Measurements from ENCODE around the gene ESR2. TPM values are rescaled to one million over a fixed set of nuclear protein-coding genes. Genes with fewer than 3 reads are reported as not detected.

Gene ESR2
- total RNA-seq, 1 experiment from 2014 or later = 0.15 TPM

- Mint-ChIP-seq H3K27me3 (ENCODE audit: low read depth) (no peaks in the 10 kb centered on the region; the same call in 1 of the 2 replicates), H3K36me3 (ENCODE audit: insufficient read depth in 1 of 3, low read depth in 3 of 3) (peaks cover 48 to 80% (median 78%) of the 10 kb centered on the region in 3 experiments; a peak in 6 of 7 replicates), H3K9me3 (no peaks in the 10 kb centered on the region), H3K4me1 (no peaks in the 10 kb centered on the region), H3K27ac (no peak overlapping the region), H3K4me3 (no peak overlapping the region)
- Histone ChIP-seq H3K23me2 (ENCODE audit: insufficient read length, low read depth, low read length, poor library complexity, severe bottlenecking) (no peaks in the 10 kb centered on the region), H2AFZ (ENCODE audit: low read length) (no peak overlapping the region), H2BK12ac (ENCODE audit: insufficient read length, low read depth, low read length) (no peak overlapping the region), H3K23ac (ENCODE audit: insufficient read length, low read depth, low read length) (no peak overlapping the region), H2BK120ac (ENCODE audit: low read depth, low read length, poor library complexity, severe bottlenecking) (no peak overlapping the region), H2BK15ac (ENCODE audit: low read depth, low read length) (no peak overlapping the region), H4K91ac (ENCODE audit: insufficient read length, low read depth, low read length) (no peak overlapping the region), H3K79me2 (ENCODE audit: insufficient read depth, low read length) (no peaks in the 10 kb centered on the region), H3K9me3 (ENCODE audit: control insufficient read depth, low read depth, low read length) (no peaks in the 10 kb centered on the region), H4K20me1 (ENCODE audit: control insufficient read depth, insufficient read depth, insufficient read length) (no peaks in the 10 kb centered on the region), H2AK5ac (ENCODE audit: insufficient read length, low read length) (no peak overlapping the region), H4K5ac (ENCODE audit: insufficient read length, low read depth, low read length) (no peak overlapping the region), H3K4me2 (ENCODE audit: insufficient read depth, insufficient read length, low read length) (no peak overlapping the region), H3K4me1 (ENCODE audit: insufficient read depth, low read length) (no peaks in the 10 kb centered on the region), H3K14ac (ENCODE audit: insufficient read depth, low read length) (no peak overlapping the region), H2BK20ac (ENCODE audit: low read depth, low read length, poor library complexity, severe bottlenecking) (no peak overlapping the region), H3K4ac (ENCODE audit: low read depth, low read length) (no peak overlapping the region), H3K27ac (ENCODE audit: insufficient read length, low read depth, low read length) (no peak overlapping the region), H3K56ac (ENCODE audit: insufficient read length, low read depth, low read length) (no peak overlapping the region), H4K8ac (replicated peaks; ENCODE audit: insufficient read length, low read depth, low read length) (no peak overlapping the region), H3K79me1 (ENCODE audit: insufficient read depth, low read depth, low read length, poor library complexity, severe bottlenecking) (no peaks in the 10 kb centered on the region), H3K18ac (ENCODE audit: insufficient read length, low read depth, low read length) (no peak overlapping the region), H3K27me3 (ENCODE audit: insufficient read depth, low read length) (no peaks in the 10 kb centered on the region), H2BK5ac (ENCODE audit: insufficient read length, low read length) (no peak overlapping the region), H3K9ac (ENCODE audit: extremely low read depth, insufficient read length, low read length) (no peak overlapping the region), H3T11ph (ENCODE audit: low read length) (no peak overlapping the region)
- no peak for DNase-seq
- no CpG with 5 or more reads among the region's 7 CpGs for WGBS (ENCODE audit: extremely low coverage, insufficient read length, low lambda C conversion rate)
- no peak for TF ChIP-seq CTCF (conservative IDR thresholded peaks at IDR 0.05)
Measured at GRCh38 chr14:64217834-64218233, 76.3 kb downstream of the ESR2 start.
